Peyer's patch (tissue), 4 donors: ENCODE measurements around the gene C1GALT1C1.
"Not testable (repeated sequence)": the region's sequence is repeated elsewhere in the genome, so short reads cannot be mapped to it uniquely, and the experiment has no call there.

Experiments
- POLR2A ChIP-seq, 2 donors: fragments of 450-650 bp; IDR thresholded peaks; one replicate each; pipeline ENCODE4 v1.5.1; 2017; ENCODE audit warnings: antibody characterized with exemption in 2 of 2, mild to moderate bottlenecking in 2 of 2, moderate library complexity in 2 of 2
- TF ChIP-seq, protein P1 (sequence below), 6 experiments: fragments of 450-650 bp in 4 of 6; fragments of 200-600 bp in 2 of 6; sonication (generic) in 1 of 6; IDR thresholded peaks; one replicate each; pipeline ENCODE4 v1.5.1; 2017 to 2019; ENCODE audit warnings: antibody characterized with exemption in 6 of 6, mild to moderate bottlenecking in 3 of 6, moderate library complexity in 1 of 6

DNA sequence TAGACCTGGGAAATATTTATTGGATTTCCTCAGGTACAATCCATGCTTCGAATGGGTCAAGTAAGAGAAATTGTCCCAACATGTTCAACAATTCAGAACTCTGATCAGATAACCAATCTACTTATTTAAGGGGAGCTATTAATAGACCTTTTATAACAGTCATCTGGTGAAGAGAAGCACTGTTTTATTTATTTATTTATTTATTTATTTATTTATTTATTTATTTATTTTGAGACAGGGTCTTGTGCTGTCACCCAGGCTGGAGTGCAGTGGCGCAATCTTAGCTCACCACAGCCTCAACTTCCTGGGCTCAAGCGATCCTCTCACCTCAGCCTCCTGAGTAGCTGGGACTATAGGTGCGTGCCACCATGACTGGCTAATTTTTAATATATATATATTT is 34.7 kb upstream of the C1GALT1C1 start:
- TF ChIP-seq, protein P1, sequence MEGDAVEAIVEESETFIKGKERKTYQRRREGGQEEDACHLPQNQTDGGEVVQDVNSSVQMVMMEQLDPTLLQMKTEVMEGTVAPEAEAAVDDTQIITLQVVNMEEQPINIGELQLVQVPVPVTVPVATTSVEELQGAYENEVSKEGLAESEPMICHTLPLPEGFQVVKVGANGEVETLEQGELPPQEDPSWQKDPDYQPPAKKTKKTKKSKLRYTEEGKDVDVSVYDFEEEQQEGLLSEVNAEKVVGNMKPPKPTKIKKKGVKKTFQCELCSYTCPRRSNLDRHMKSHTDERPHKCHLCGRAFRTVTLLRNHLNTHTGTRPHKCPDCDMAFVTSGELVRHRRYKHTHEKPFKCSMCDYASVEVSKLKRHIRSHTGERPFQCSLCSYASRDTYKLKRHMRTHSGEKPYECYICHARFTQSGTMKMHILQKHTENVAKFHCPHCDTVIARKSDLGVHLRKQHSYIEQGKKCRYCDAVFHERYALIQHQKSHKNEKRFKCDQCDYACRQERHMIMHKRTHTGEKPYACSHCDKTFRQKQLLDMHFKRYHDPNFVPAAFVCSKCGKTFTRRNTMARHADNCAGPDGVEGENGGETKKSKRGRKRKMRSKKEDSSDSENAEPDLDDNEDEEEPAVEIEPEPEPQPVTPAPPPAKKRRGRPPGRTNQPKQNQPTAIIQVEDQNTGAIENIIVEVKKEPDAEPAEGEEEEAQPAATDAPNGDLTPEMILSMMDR (IDR thresholded peaks at IDR 0.05): not testable (repeated sequence)
- TF ChIP-seq POLR2A (IDR thresholded peaks at IDR 0.05): not testable (repeated sequence)
